HG03103 (cell line): ENCODE data around the gene COG3.
A peak's percentile ranks its signal among the peaks of the same experiment; 100 is the strongest.
"Not testable (repeated sequence)": the region's sequence is repeated elsewhere in the genome, so short reads cannot be mapped to it uniquely, and the experiment has no call there.

Source experiments
- ATAC-seq: cut with Tn5 transposase; IDR thresholded peaks from one replicate; pipeline ENCODE4 v1.9.1; 2021; ENCODE audit warnings: low read depth; ENCODE audit not compliant: unreplicated experiment

Gene COG3, protein sequence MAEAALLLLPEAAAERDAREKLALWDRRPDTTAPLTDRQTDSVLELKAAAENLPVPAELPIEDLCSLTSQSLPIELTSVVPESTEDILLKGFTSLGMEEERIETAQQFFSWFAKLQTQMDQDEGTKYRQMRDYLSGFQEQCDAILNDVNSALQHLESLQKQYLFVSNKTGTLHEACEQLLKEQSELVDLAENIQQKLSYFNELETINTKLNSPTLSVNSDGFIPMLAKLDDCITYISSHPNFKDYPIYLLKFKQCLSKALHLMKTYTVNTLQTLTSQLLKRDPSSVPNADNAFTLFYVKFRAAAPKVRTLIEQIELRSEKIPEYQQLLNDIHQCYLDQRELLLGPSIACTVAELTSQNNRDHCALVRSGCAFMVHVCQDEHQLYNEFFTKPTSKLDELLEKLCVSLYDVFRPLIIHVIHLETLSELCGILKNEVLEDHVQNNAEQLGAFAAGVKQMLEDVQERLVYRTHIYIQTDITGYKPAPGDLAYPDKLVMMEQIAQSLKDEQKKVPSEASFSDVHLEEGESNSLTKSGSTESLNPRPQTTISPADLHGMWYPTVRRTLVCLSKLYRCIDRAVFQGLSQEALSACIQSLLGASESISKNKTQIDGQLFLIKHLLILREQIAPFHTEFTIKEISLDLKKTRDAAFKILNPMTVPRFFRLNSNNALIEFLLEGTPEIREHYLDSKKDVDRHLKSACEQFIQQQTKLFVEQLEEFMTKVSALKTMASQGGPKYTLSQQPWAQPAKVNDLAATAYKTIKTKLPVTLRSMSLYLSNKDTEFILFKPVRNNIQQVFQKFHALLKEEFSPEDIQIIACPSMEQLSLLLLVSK

DNA sequence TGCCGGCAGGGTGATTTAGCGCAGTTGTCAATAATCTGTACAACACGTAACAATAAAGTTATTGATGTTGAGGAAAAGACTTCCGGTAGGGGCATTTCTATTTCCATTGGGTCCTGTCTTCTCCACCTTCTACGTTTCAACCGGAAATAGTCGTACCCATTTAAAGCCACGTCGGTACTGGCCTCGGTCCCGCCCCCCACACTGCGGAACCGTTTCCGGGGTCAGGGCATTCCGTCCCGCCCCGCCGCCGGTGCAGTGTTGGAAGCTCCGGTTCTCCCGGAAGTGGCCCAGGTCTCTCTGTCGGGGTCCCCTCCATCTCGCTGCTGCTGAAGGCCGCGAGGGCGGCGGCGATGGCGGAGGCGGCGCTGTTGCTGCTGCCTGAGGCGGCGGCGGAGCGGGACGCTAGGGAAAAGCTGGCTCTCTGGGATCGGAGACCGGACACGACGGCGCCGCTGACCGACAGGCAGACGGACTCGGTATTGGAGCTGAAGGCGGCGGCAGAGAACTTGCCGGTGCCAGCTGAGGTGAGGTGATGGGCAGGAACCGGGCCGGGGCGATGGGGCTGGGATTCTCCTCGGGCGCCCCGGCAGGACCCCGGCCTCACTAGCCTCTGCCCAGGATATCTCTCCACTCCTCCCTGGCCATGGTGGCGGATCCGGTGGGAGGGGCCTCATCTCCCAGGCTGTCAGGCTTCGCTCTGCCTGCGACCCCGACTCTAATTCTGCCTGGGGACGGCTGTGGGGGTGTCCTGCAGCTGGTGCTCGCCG lies at the start of gene COG3:
Gene COG3, plus strand, starts transcription at position 253 of the 767 bp plus-strand sequence. Its CDS starts 98 bp downstream, at position 351.
- ATAC-seq = peak; percentile 95

DNA sequence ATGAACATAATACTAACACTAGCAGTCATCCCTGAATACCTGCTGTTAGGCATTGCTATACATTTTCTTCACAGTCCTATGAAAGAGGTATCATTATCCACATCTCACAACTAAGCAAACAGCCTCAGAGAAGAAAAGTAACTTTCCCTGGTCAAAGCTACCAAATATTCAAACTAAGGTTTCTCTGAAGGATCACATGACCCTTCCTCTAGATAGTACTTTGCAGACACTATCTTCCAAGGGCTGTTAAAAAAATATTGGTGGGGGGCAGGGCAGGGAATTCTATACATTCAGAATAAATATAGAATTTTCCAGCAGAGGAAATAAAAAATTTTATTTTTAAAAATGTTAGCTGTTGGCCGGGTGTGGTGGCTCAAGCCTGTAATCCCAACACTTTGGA lies 49.6 kb upstream of the COG3 start:
- no peak for ATAC-seq

DNA sequence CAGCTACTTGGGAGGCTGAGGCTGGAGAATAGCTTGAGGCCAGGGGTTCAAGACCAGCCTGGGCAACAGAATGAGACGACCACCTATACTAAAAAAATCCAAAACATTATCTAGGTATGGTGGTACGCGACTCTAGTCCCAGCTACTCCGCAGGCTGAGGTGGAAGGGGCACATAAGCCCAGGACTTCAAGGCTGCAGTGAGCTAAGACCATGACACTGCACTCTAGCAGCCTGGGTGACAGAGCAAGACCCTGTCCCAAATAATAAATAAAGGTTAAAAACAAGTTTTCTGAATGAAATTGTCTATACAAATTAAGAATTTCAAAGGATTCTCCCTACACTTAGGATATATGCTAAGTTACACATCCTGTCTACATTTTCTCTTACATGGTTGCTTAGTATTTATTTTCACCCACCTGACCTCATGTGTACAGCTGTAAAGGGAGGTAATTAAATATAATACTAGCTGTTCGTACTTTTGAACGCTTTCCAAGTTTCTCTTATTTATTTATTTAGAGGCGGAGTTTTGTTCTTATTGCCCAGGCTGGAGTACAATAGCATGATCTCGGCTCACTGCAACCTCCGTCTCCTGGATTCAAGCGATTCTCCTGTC lies 48.1 kb upstream of the COG3 start:
- ATAC-seq = no peak

DNA sequence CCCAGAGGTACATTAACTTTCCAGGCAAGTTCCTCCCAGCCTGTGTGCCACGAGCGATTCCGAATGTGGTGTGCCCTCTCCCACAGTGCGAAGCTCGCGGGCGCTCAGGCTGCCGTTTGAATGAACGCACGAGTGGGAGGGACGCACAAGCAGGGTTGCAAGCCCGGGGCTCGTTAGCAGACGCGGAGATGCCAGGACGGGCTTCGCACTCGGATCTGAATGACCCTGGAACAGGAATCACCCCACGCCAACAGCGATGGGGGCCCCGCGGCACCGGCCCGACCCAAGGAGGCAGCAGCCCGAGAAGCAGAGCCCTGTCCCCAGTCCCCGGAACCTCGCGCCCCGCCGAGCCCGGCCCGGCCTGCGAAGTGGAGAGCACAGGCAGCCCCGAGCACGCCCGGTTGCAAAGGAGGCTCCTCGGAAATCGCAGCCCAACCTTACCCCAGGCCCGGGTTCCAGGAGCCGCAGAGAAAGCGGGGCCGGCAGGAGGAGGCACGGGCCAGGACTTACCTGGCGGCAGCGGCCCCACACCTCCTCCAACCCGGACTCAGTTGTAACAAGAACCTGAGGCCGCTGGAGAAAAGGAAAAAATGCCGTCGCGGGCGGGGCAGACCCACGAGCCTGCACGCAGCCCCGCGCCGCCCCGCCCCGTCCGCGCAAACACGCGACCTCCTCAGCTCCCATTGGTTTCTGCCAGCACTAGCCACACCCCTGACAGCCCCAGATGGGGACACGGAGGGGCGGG lies 46.8 kb upstream of the COG3 start, which contains the start of gene SLC25A30:
Gene SLC25A30, minus strand, starts transcription at position 584 of the 745 bp plus-strand sequence. CDS start 6,948 bp downstream, outside the sequence.
- ATAC-seq = peak; percentile 85

DNA sequence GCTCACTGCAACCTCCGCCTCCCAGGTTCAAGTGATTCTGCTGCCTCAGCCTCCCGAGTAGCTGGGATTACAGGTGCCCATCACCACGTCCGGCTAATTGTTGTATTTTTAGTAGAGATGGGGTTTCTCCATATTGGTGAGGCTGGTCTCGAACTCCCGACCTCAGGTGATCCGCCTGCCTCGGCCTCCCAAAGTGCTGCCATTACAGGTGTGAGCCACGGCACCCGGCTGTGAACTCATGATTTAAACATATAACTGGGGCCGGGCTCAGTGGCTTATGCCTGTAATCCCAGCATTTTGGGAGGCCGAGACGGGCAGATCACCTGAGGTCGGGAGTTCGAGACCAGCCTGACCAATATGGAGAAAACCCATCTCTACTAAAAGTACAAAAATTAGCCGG lies 45.4 kb upstream of the COG3 start:
- ATAC-seq = not testable (repeated sequence)

DNA sequence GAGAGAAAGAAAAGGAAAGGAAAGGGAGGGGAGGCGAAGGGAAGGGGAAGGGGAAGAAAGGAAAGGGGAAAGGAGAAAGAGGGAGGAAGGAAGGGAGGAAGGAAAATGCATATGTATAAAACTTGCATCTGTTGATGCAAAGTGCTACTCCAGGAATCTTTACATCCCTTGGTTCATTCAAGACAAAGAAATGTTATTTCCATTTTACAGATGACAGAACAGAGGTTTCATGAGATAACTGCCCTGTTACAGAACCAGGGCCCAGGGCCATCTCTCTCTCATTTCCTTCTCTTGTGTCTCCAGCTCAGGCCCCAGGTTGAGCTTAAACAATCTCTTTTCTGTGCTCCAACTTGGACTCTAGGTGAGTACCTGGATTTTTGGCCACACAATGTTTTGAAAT lies 44.8 kb upstream of the COG3 start:
- no peak for ATAC-seq

DNA sequence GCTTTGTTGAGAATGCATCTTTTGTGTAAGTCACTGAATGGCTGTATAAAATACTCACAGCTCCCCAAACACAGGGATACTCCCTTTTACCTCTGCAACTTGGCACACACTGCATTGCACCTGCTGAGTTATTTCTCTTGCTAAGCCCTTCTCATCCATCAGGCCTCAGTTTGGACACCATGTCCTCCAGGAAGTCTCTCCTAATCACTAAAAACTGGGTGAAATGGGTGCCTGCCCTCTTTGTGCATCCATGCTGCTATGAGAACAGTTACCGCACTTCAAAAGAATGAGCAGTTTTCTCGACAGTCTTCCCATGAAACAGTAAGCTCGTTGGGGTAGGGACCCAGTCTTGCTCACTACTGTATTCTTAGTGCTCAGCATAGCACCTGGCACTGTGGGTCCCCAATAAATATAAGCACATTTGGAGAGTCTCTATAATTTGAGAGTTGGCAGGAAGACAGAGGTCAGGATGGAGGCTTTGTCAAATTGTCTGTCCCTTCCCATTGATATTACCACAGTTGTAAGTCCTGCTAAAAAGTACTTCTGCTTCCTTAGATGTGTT lies 41.9 kb upstream of the COG3 start:
- no peak for ATAC-seq

DNA sequence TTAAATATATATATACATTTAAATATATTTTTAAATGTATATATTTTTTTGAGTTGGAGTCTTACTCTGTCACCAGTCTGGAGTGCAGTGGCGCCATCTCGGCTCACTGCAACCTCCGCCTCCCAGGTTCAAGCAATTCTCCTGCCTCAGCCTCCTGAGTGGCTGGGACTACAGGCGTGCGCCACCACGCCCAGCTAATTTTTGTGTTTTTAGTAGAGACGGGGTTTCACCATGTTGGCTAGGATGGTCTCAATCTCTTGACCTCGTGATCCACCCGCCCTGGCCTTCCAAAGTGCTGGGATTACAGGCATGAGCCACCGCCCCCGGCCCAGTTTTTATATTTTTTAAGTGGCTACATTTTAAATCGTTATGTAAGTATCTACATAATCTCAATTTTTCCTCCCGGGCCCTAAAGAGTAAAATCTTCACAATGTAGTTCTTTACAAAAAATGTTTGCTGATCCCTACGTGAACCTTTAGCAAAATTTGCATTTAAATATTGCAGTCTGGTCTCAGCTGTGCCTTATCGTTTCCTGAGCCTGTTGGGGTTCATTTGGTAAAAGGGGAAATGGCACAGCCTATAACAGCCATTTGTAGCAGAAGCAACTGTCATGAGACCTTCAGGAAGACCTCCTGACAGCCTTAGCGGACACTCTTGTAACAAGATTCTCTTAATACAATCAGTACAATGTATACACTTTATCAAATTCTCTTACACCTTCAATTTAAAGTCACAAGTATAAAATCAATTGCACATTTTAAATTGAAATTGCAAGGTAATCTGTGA lies 38.5 kb upstream of the COG3 start:
- not testable (repeated sequence) for ATAC-seq

DNA sequence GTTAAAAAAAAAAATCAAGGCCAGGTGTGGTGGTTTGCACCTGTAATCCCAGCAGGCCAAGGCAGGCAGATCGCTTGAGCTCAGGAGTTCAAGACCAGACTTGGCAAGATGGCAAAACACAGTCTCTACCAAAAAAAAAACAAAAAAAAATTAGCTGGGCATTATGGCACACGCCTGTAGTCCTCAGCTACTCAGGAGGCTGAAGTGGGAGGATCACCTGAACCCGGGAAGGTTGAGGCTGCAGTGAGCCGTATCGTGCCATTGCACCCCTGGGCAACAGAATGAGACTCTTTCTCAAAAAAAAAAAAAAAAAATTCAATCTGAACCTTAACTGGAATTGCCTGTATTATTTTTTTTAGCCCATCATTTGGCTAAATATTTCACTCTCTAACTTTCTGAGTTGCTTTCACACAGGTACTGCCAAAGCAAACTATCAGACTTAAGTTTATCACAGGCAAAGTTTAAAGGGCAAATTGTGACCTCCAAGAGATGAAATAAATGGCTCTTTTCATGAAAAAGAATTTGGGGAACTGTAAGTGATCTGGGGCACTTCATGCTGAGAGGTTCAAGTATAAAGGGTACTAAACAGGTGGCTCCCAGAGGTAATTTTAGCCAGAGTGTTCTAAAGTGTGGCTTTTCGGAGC lies 31.9 kb upstream of the COG3 start:
- no peak for ATAC-seq

DNA sequence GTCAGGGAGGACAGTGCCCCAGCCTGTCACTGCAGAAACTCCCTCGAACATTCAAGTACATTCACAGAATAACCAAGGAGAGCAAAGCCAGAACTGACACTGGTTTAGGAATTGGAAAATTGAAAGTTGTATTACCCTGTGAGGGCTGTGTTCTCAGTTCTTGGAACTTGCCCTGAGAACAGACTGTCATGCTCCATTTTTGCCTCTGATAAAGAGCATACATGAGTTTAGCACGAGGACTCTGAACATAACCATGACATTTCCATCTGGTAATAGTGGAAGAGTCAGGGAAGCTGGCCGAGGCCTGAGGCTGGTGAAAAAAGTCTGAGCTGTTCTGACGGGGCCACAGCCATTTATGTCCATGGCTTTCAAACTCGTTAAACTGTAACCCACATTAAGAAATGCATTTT lies 31.4 kb upstream of the COG3 start:
- no peak for ATAC-seq

DNA sequence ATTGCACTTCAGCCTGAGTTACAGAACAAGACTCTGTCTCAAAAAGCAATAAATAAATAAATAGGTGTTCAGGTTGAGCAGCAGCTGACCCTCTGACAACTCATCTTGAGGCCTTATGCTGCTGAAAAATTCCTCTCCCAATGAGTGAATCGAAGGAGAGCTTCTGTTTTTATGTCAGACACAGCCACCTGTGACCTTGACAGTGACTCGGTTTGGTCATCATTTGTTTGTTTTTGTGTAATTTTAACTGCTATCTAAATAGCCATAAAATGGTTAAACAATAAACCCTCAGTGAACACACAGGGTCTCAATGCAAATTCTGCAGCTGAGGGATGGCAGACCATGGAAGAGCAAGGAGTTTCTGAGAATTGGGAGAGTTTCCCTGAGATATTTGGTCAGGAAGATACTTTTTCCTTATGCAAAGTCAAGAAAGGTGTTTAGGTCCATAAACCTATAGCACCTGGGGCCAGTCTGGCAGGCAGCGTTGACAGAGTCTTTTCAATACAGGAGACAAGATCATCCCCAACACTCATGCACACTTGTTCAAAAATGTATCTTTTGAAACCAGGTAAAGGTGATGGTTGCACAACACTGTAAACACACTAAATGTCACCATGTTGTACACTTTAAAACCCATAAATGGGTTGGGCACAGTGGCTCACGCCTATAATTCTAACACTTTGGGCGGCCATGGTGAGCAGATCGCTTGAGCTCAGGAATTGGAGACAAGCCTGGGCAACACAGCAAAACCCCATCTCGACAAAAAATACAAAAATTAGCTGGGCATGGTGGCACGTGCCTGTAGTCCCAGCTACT lies 30.0 kb upstream of the COG3 start:
- no peak for ATAC-seq

DNA sequence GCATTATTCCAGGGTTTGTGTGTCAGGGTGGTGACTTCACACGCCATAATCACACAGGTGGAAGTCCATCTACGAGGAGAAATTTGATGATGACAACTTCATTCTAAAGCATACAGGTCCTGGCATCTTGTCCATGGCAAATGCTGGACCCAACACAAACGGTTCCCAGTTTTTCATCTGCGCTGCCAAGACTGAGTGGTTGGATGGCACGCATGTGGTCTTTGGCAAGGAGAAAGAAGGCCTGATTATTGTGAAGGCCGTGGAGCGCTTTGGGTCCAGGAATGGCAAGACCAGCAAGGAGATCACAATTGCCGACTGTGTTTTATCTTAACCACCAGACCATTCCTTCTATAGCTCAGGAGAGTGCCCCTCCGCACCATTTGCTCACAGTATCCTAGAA lies 28.4 kb upstream of the COG3 start:
- no peak for ATAC-seq

DNA sequence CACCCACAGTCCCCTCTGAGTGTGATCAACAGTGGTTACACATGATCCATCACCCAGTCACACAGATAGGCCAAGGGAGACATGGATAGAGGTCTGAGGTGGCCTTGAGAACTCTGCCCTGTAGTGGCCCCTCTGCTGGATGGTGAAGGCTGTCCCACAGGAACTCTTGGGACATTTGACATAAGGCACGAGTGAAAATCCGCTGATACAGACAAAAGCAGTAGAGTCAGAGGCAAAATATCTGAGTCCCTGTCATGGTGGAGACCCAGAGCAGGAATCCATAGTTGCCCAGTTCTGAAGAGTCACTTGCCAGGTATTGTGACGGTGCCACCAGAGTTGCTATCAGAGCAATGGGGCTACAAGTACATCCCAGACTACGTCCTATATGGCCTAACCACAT lies 27.8 kb upstream of the COG3 start:
- no peak for ATAC-seq

DNA sequence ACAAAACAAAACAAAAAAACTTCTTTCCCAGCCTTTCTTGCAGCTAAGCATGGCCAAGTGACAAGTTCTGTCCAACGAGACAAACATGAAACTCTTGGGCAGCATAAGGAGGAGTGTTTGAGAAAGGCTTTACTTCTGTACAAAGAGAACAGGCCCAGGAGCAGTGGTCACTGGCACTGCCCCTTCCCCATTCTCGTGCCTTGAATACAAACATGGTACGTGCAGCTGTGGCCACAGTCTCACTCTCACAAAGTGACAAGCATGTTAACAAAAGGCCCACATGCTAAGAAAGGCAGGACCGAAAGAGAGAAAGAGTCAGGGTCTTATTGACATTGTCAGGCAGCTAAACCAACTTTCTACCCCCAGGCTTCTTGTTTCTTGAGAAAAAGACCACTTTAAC lies 26.8 kb upstream of the COG3 start:
- ATAC-seq = no peak

DNA sequence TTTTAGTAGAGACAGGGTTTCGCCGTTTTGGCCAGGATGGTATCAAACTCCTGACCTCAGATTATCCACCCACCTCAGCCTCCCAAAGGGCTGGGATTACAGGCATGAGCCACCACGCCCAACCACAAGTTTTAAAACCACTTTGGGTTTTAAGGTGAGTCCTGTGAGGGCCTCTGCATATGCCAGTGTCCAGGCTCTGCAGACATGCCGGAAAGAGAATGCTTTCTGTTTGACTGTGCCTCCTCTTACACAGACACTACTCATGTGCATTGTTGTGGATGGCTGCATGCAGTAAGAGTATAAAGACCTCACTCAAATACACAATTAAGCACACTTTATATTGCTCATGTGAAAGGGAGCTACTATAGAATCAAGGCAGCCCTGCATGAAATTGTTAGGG lies 25.7 kb upstream of the COG3 start:
- no peak for ATAC-seq

DNA sequence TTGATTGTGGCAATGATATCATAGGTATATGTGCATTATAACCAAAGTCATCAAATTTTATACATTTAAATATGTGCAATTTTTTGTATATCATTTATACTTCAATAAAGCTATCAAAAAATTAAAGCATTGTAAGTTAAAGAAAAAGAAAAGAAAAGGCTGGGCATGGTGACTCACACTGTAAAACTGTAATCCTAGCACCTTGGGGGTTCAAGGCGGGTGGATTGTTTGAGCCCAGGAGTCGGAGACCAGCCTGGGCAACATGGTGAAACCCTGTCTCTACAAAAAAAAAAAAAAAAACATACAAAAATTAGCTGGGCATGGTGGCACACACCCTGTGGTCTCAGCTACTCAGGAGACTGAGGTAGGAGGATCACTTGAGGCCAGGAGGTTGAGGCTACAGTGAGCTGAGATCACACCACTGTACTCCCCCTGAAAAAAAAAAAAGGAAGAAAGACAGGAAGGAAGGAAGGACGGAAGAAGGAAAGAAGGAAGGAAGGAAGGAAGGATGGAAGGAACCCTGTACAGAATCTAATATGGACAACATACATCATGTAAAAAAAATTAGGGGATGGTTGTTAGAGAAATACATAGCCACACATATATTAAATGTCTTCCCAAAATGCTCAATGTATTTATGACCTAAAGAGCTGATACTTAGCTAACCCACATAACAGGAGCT lies 24.8 kb upstream of the COG3 start:
- ATAC-seq = no peak

DNA sequence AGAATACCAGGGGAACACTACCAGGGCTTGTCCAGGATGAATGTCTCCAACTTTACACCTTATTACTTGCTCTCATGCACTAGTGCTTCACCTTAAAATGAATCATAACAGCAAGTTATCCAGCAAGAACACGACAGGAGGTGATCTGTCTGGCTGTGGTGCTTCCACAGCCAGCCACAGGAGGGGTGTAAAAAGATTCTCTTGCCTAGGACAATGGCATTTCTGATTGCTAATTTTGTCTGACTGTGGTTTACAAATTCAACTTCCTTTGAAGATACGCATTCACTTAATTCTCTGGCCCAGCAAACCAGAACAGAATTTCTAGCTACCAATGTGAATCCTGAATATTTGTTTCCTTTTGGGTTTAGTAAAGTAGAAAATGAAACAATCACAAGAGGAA lies 23.1 kb upstream of the COG3 start:
- ATAC-seq = peak; percentile 61
